ENCODE measurements around the gene FAM76B. TPM values are rescaled to one million over a fixed set of nuclear protein-coding genes. Genes with fewer than 3 reads are reported as not detected.

The FAM76B gene
- total RNA-seq, 1 donor from 2014 or later, result 3.9 TPM

GRCh38 chr11:95795627-95796295 lies 6.2 kb upstream of the FAM76B start:
- no peak for DNase-seq (ENCODE audit: missing footprints)
- intact Hi-C loops (cut with DNase I), result no loop called here
- no peak for ATAC-seq

GRCh38 chr11:95794086-95794485 lies 4.5 kb upstream of the FAM76B start:
- intact Hi-C loops (cut with DNase I), result no loop called here
- DNase-seq (ENCODE audit: missing footprints), result no peak

GRCh38 chr11:95793116-95793515 lies 3.5 kb upstream of the FAM76B start:
- ATAC-seq, result no peak
- DNase-seq (ENCODE audit: missing footprints), result no peak
- intact Hi-C loops (cut with DNase I), result no loop called here

More at GRCh38 chr11:95794086-95794485, 4.5 kb upstream of the FAM76B start:
- ATAC-seq, result no peak

- ATAC-seq (no peak), DNase-seq (ENCODE audit: missing footprints) (no peak)
- intact Hi-C loops (cut with DNase I), result no loop called here
Observed at GRCh38 chr11:95792700-95793099, 3.1 kb upstream of the FAM76B start.

- intact Hi-C loops (cut with DNase I), result no loop called here
- DNase-seq (ENCODE audit: missing footprints), result no peak
Observed at GRCh38 chr11:95792200-95792599, 2.6 kb upstream of the FAM76B start.

GRCh38 chr11:95791709-95792033 lies 2.1 kb upstream of the FAM76B start:
- no peak for ATAC-seq
- intact Hi-C loops (cut with DNase I), result no loop called here

More at GRCh38 chr11:95792200-95792599, 2.6 kb upstream of the FAM76B start:
- ATAC-seq, result no peak

GRCh38 chr11:95790933-95791708 lies 1.5 kb upstream of the FAM76B start:
- DNase-seq (ENCODE audit: missing footprints) (peak; percentile 73), ATAC-seq (no peak)
- intact Hi-C loops (cut with DNase I), result no loop called here

More at GRCh38 chr11:95791709-95792033, 2.1 kb upstream of the FAM76B start:
- no peak for DNase-seq (ENCODE audit: missing footprints)

GRCh38 chr11:95790123-95790932 lies 746 bp upstream of the FAM76B start, which contains the start of gene CEP57:
CEP57 (plus strand) TSS chr11:95790498; CDS start chr11:95790699, 201 bp downstream.
- peak; percentile 91 for ATAC-seq
- intact Hi-C loops (cut with DNase I), result no loop called here
- DNase-seq (ENCODE audit: missing footprints), result peak; percentile 95

GRCh38 chr11:95788921-95789505 lies 569 bp downstream of the FAM76B start:
- intact Hi-C loops (cut with DNase I), result no loop called here
- DNase-seq (ENCODE audit: missing footprints), result peak; percentile 95
- no peak for ATAC-seq

GRCh38 chr11:95780544-95780943 lies 9.0 kb downstream of the FAM76B start:
- DNase-seq (ENCODE audit: missing footprints) (no peak), ATAC-seq (no peak)
- intact Hi-C loops (cut with DNase I), result no loop called here

GRCh38 chr11:95778699-95779098 lies 10.9 kb downstream of the FAM76B start:
- ATAC-seq (no peak), DNase-seq (ENCODE audit: missing footprints) (no peak)
- intact Hi-C loops (cut with DNase I), result loop anchor here (10.0 kb wide), 1 partner anchor 804 kb away; the partner anchor contains the start of genes CWC15 and KDM4D

GRCh38 chr11:95776859-95777258 lies 12.7 kb downstream of the FAM76B start:
- intact Hi-C loops (cut with DNase I), result loop anchor here (10.0 kb wide), 1 partner anchor 802 kb away; the partner anchor contains the start of genes CWC15 and KDM4D
- DNase-seq (ENCODE audit: missing footprints) (no peak), ATAC-seq (no peak)

- ATAC-seq (no peak), DNase-seq (ENCODE audit: missing footprints) (no peak)
- intact Hi-C loops (cut with DNase I), result loop anchor here (5.0 kb wide), 1 partner anchor 696 kb away; no protein-coding TSS in a partner anchor
Observed at GRCh38 chr11:95768521-95768920, 21.1 kb downstream of the FAM76B start.

GRCh38 chr11:95767498-95767897 lies 22.1 kb downstream of the FAM76B start:
- ATAC-seq (no peak), DNase-seq (ENCODE audit: missing footprints) (no peak)
- intact Hi-C loops (cut with DNase I), result loop anchor here (5.0 kb wide), 1 partner anchor 695 kb away; no protein-coding TSS in a partner anchor

- ATAC-seq (no peak), DNase-seq (ENCODE audit: missing footprints) (no peak)
- intact Hi-C loops (cut with DNase I), result loop anchor here (5.0 kb wide), 1 partner anchor 694 kb away; no protein-coding TSS in a partner anchor
Observed at GRCh38 chr11:95766701-95767100, 22.9 kb downstream of the FAM76B start.

GRCh38 chr11:95764267-95764898 lies 25.2 kb downstream of the FAM76B start:
- no peak for ATAC-seq
- intact Hi-C loops (cut with DNase I), result loop anchor here (2.0 kb wide), 1 partner anchor 614 kb away; no protein-coding TSS in a partner anchor
- DNase-seq (ENCODE audit: missing footprints), result no peak

- ATAC-seq (no peak), DNase-seq (ENCODE audit: missing footprints) (no peak)
- intact Hi-C loops (cut with DNase I), result no loop called here
Observed at GRCh38 chr11:95762534-95762933, 27.0 kb downstream of the FAM76B start.

GRCh38 chr11:95760941-95761340 lies 28.6 kb downstream of the FAM76B start:
- DNase-seq (ENCODE audit: missing footprints) (no peak), ATAC-seq (no peak)
- intact Hi-C loops (cut with DNase I), result no loop called here

All from Right ventricle myocardium inferior (tissue), 1 donor.